ENCODE results near the gene SFMBT2. TPM values are rescaled to one million over a fixed set of nuclear protein-coding genes. Genes with fewer than 3 reads are reported as not detected.

Gene SFMBT2
- total RNA-seq, 1 donor from 2014 or later = 7.0 TPM

GRCh38 chr10:7406712-7407333 lies 4.0 kb downstream of the SFMBT2 start:
- H3K36me3 Mint-ChIP-seq (ENCODE audit: low read depth) = peaks cover 9% of the 10 kb centered on the region
- H3K4me1 Mint-ChIP-seq = peaks cover 28% of the 10 kb centered on the region
- no peak for DNase-seq (ENCODE audit: low read depth, low spot score)
- H3K27ac Mint-ChIP-seq (ENCODE audit: unreplicated experiment) = no peak overlapping the region
- TF ChIP-seq CTCF (conservative IDR thresholded peaks at IDR 0.05) = no peak
- peaks cover 73% of the 10 kb centered on the region for H3K27me3 Mint-ChIP-seq (ENCODE audit: low read depth)
- no peaks in the 10 kb centered on the region for H3K9me3 Mint-ChIP-seq
- H3K4me3 Mint-ChIP-seq = peak overlapping the region; percentile 81

GRCh38 chr10:7405637-7406036 lies 5.2 kb downstream of the SFMBT2 start:
- no peak for TF ChIP-seq CTCF (conservative IDR thresholded peaks at IDR 0.05)
- Mint-ChIP-seq H3K4me1 (peaks cover 28% of the 10 kb centered on the region), H3K9me3 (no peaks in the 10 kb centered on the region), H3K27ac (ENCODE audit: unreplicated experiment) (no peak overlapping the region), H3K4me3 (peak overlapping the region; percentile 21), H3K27me3 (ENCODE audit: low read depth) (peaks cover 63% of the 10 kb centered on the region), H3K36me3 (ENCODE audit: low read depth) (peaks cover 9% of the 10 kb centered on the region)
- DNase-seq (ENCODE audit: low read depth, low spot score) = no peak

GRCh38 chr10:7403620-7404019 lies 7.2 kb downstream of the SFMBT2 start:
- Mint-ChIP-seq H3K4me1 (peaks cover 12% of the 10 kb centered on the region), H3K27ac (ENCODE audit: unreplicated experiment) (no peak overlapping the region), H3K4me3 (no peak overlapping the region), H3K27me3 (ENCODE audit: low read depth) (peaks cover 43% of the 10 kb centered on the region), H3K36me3 (ENCODE audit: low read depth) (peaks cover 6% of the 10 kb centered on the region), H3K9me3 (no peaks in the 10 kb centered on the region)
- TF ChIP-seq CTCF (conservative IDR thresholded peaks at IDR 0.05) = no peak
- no peak for DNase-seq (ENCODE audit: low read depth, low spot score)

GRCh38 chr10:7401782-7402181 lies 9.1 kb downstream of the SFMBT2 start:
- peaks cover 12% of the 10 kb centered on the region for H3K4me1 Mint-ChIP-seq
- H3K27ac Mint-ChIP-seq (ENCODE audit: unreplicated experiment) = no peak overlapping the region
- H3K4me3 Mint-ChIP-seq = no peak overlapping the region
- peaks cover 26% of the 10 kb centered on the region for H3K27me3 Mint-ChIP-seq (ENCODE audit: low read depth)
- DNase-seq (ENCODE audit: low read depth, low spot score) = no peak
- no peaks in the 10 kb centered on the region for H3K9me3 Mint-ChIP-seq
- H3K36me3 Mint-ChIP-seq (ENCODE audit: low read depth) = peaks cover 6% of the 10 kb centered on the region
- TF ChIP-seq CTCF (conservative IDR thresholded peaks at IDR 0.05) = no peak

GRCh38 chr10:7401156-7401555 lies 9.7 kb downstream of the SFMBT2 start:
- H3K9me3 Mint-ChIP-seq = no peaks in the 10 kb centered on the region
- H3K36me3 Mint-ChIP-seq (ENCODE audit: low read depth) = peaks cover 6% of the 10 kb centered on the region
- no peak for DNase-seq (ENCODE audit: low read depth, low spot score)
- no peak overlapping the region for H3K27ac Mint-ChIP-seq (ENCODE audit: unreplicated experiment)
- H3K4me1 Mint-ChIP-seq = peaks cover 12% of the 10 kb centered on the region
- no peak overlapping the region for H3K4me3 Mint-ChIP-seq
- TF ChIP-seq CTCF (conservative IDR thresholded peaks at IDR 0.05) = no peak
- peaks cover 19% of the 10 kb centered on the region for H3K27me3 Mint-ChIP-seq (ENCODE audit: low read depth)
